GM12878 (cell line): ENCODE results near the gene SCAI. TPM values are rescaled to one million over a fixed set of nuclear protein-coding genes. Genes with fewer than 3 reads are reported as not detected.

Experiments used
- ATAC-seq: fragments of 200-7000 bp; cut with Tn5 transposase; 3 replicates; pipeline ENCODE4 v1.9.1; 2020; ENCODE audit warnings: mild to moderate bottlenecking, moderate library complexity
- BruUV-seq: library from RNA; stranded (reverse); fragments of 400-500 nt; replicated peaks from 2 replicates; lab custom pipeline; 2021; lab: Mats Ljungman, UMichigan
- CTCF ChIA-PET: fragments of 300-600 bp; sonication (Branson Sonifier 250); formaldehyde crosslinking; extraction: SDS; loops from one replicate; lab custom pipeline; 2021; ENCODE audit warnings: inconsistent platforms; lab: Yijun Ruan, JAX
- POLR2A ChIA-PET: fragments of 350-600 bp; formaldehyde crosslinking; extraction: SDS; loops from one replicate; lab custom pipeline; 2021; ENCODE audit warnings: inconsistent platforms; lab: Charles Lee
- RAD21 ChIA-PET: fragments of 300-600 bp; sonication (Branson Sonifier 250); formaldehyde crosslinking; loops from one replicate; lab custom pipeline; 2023; ENCODE audit warnings: antibody characterized with exemption; ENCODE audit not compliant: unreplicated experiment; lab: Charles Lee
- SMC1A ChIA-PET: fragments of 300-600 bp; sonication (Branson Sonifier 250); formaldehyde crosslinking; loops from one replicate; lab custom pipeline; 2023; ENCODE audit not compliant: unreplicated experiment, uncharacterized antibody; lab: Charles Lee
- DNase-seq: peaks from one replicate; pipeline ENCODE4 v3.0.0-alpha.2; 2011; ENCODE audit warnings: low read depth, low spot score
- FAIRE-seq: peaks from 3 replicates; lab custom pipeline; 2011; peaks lifted over from hg19 to GRCh38; lab: Jason Lieb, UNC
- H2AFZ ChIP-seq: 2 replicates; pipeline ENCODE4 v1.6.0; 2011; ENCODE audit warnings: low read depth, low read length, control low read depth; ENCODE audit not compliant: control insufficient read depth
- H3K27ac ChIP-seq: 2 replicates; pipeline ENCODE4 v1.5.1; 2011; ENCODE audit warnings: control low read depth; ENCODE audit not compliant: control insufficient read depth, insufficient read depth
- H3K27me3 ChIP-seq, 2 experiments: replicated peaks in 1 of 2; 2 replicates each; pipeline versions ENCODE4 v1.6.0 to v1.6.1; 2011; ENCODE audit warnings: low read length in 1 of 2; ENCODE audit not compliant: control insufficient read depth in 2 of 2, insufficient read depth in 2 of 2
- H3K36me3 ChIP-seq, 2 experiments: 2 replicates each; pipeline ENCODE4 v1.5.1; 2011; ENCODE audit warnings: low read length in 1 of 2; ENCODE audit not compliant: control insufficient read depth in 2 of 2, insufficient read depth in 2 of 2
- H3K4me1 ChIP-seq: 2 replicates; pipeline ENCODE4 v1.6.1; 2011; ENCODE audit warnings: mild to moderate bottlenecking, low read length, moderate library complexity, mixed read lengths; ENCODE audit not compliant: control insufficient read depth, insufficient read depth
- H3K4me2 ChIP-seq: 2 replicates; pipeline ENCODE4 v1.6.0; 2011; ENCODE audit warnings: control low read depth; ENCODE audit not compliant: control insufficient read depth, insufficient read depth
- H3K4me3 ChIP-seq: fragments of 200-600 bp; sonication (generic); 2 replicates; pipeline ENCODE4 v1.5.1; 2016
- H3K79me2 ChIP-seq: 2 replicates; pipeline ENCODE4 v1.6.0; 2011; ENCODE audit warnings: low read length; ENCODE audit not compliant: control insufficient read depth, insufficient read depth
- H3K9ac ChIP-seq: 2 replicates; pipeline ENCODE4 v1.8.0; 2011; ENCODE audit warnings: low read length, control low read depth, mixed read lengths; ENCODE audit not compliant: control insufficient read depth, insufficient read depth
- H3K9me3 ChIP-seq: replicated peaks from 3 replicates; pipeline ENCODE4 v1.5.1; 2011; ENCODE audit warnings: mild to moderate bottlenecking, low read length; ENCODE audit not compliant: control insufficient read depth, insufficient read depth
- H4K20me1 ChIP-seq: 2 replicates; pipeline ENCODE4 v1.6.0; 2011; ENCODE audit not compliant: control insufficient read depth, insufficient read depth
- CHD2 ChIP-seq: IDR thresholded peaks from 2 replicates; pipeline ENCODE4 v1.6.1; 2011; ENCODE audit warnings: low read depth, low read length, improper control_type of control experiment, borderline replicate concordance
- HDGF ChIP-seq: fragments of 450-650 bp; IDR thresholded peaks from 2 replicates; pipeline ENCODE4 v1.6.1; 2016; ENCODE audit warnings: antibody characterized with exemption
- HSF1 ChIP-seq: fragments of 150-350 bp; IDR thresholded peaks from 2 replicates; pipeline ENCODE4 v1.6.1; 2014; ENCODE audit warnings: mild to moderate bottlenecking, low read depth, low read length
- KDM1A ChIP-seq: fragments of 200-600 bp; sonication (generic); IDR thresholded peaks from 2 replicates; pipeline ENCODE4 v1.6.1; 2016; ENCODE audit warnings: borderline replicate concordance
- LARP7 ChIP-seq: fragments of 450-650 bp; IDR thresholded peaks from 2 replicates; pipeline ENCODE4 v1.6.1; 2017; ENCODE audit warnings: mild to moderate bottlenecking
- MTA3 ChIP-seq: IDR thresholded peaks from 2 replicates; pipeline ENCODE4 v1.6.1; 2012; ENCODE audit warnings: low read length, inconsistent platforms, borderline replicate concordance
- NFIC ChIP-seq: IDR thresholded peaks from 2 replicates; pipeline ENCODE4 v1.6.1; 2012; ENCODE audit warnings: low read depth, mild to moderate bottlenecking, inconsistent platforms, low read length, moderate library complexity
- RFX5 ChIP-seq: IDR thresholded peaks from 2 replicates; pipeline ENCODE4 v1.6.1; 2011; ENCODE audit warnings: low read depth, low read length, improper control_type of control experiment
- SMAD1 ChIP-seq: fragments of 450-650 bp; IDR thresholded peaks from 2 replicates; pipeline ENCODE4 v1.6.1; 2018; ENCODE audit warnings: mild to moderate bottlenecking, low read depth; ENCODE audit not compliant: partially characterized antibody
- SRF ChIP-seq, 2 experiments: IDR thresholded peaks; 2 replicates each; pipeline ENCODE4 v1.6.1; 2011; ENCODE audit warnings: low read depth in 2 of 2, low read length in 2 of 2, mild to moderate bottlenecking in 1 of 2, moderate library complexity in 1 of 2
- SUPT20H ChIP-seq: IDR thresholded peaks from 2 replicates; pipeline ENCODE4 v1.6.1; 2011; ENCODE audit warnings: low read depth, mild to moderate bottlenecking, low read length, moderate library complexity, borderline replicate concordance; ENCODE audit not compliant: control insufficient read depth
- TCF12 ChIP-seq: IDR thresholded peaks from 2 replicates; pipeline ENCODE4 v1.6.1; 2011; ENCODE audit warnings: low read depth, mild to moderate bottlenecking, low read length
- ZSCAN29 ChIP-seq: fragments of 450-650 bp; IDR thresholded peaks from 2 replicates; pipeline ENCODE4 v1.6.1; 2017; ENCODE audit warnings: mild to moderate bottlenecking, moderate library complexity
- WGBS: methylation state at CpG from one replicate; pipeline ENCODE4 v1.1.6; 2016; ENCODE audit warnings: low lambda C conversion rate; ENCODE audit not compliant: insufficient replicate concordance, insufficient coverage; ENCODE audit errors: missing lambda C conversion rate; 5-methylcytosine and 5-hydroxymethylcytosine counted together
- in situ Hi-C: fragments of 300-500 bp; cut with MboI; formaldehyde crosslinking; loops from 9 replicates; pipeline ENCODE4 v1.14.3; 2018; ENCODE audit warnings: mixed read lengths
- intact Hi-C: fragments of 100-400 bp; cut with micrococcal nuclease; formaldehyde crosslinking; loops from one replicate; pipeline ENCODE4 v1.14.2; 2022; ENCODE audit not compliant: unreplicated experiment
- polyA plus RNA-seq, 11 experiments: library from polyadenylated mRNA; depleted of rRNA in 4 of 11; unstranded in 6 of 11; stranded (reverse) in 5 of 11; fragments of >200 nt; fragmentation: Nextera tagmentation in 4 of 11; fragmentation: Illumina TruSeq in 1 of 11; extraction: Ambion mirVana in 4 of 11; extraction: Trizol in 1 of 11; gene quantifications; 1 replicate in 1 of 11; 2 replicates in 10 of 11; pipeline versions ENCODE4 v1.2.1 to v1.2.3, GENCODE V29; 2011 to 2016; ENCODE audit warnings: inconsistent platforms in 2 of 11, missing spikeins in 2 of 11, low read depth in 1 of 11
- total RNA-seq, 4 experiments: library from RNA; depleted of rRNA in 3 of 4; stranded (reverse); fragments of >200 nt in 3 of 4; fragmentation: Illumina TruSeq in 1 of 4; extraction: Trizol in 1 of 4; gene quantifications; 2 replicates each; pipeline versions ENCODE4 v1.2.1 to v1.2.3, GENCODE V29; 2013 to 2021

SCAI gene
- total and polyA plus RNA-seq, 10 of the 15 experiments (the other 5 are each of a cell fraction or from before 2014, with no cell fraction given), result 0.52 to 8.8 (median 5.1) TPM

- TF ChIP-seq ZSCAN29 (no peak), NFIC (no peak), MTA3 (no peak), SRF (IDR thresholded peaks at IDR 0.05; ENCODE audit: low read depth in 2 of 2, low read length in 2 of 2) (no peak)
Observed at GRCh38 chr9:125003332-125003731, 140.0 kb downstream of the SCAI start (continued).

GRCh38 chr9:124983698-124984097 is 159.6 kb downstream of the SCAI start:
- H3K4me3 ChIP-seq, result no peak overlapping the region
- RAD21 ChIA-PET, result no interaction called here
- intact Hi-C loops, result no loop called here
- H3K4me1 ChIP-seq, result no peaks in the 10 kb centered on the region
- 0 out of 4 replicates have a peak, but pooled peaks cover 0 to 2% of the 10 kb centered on the region in 2 experiments for H3K36me3 ChIP-seq
- H3K27ac ChIP-seq, result no peak overlapping the region
- TF ChIP-seq SUPT20H, result no peak
- no peak for TF ChIP-seq TCF12
- no peak for TF ChIP-seq LARP7
- TF ChIP-seq, all 136 proteins: peak for 0
- ATAC-seq, result no peak
- ChIA-PET CTCF (no interaction called here), POLR2A (no interaction called here), SMC1A (no interaction called here)
- WGBS, result 46% methylated on average over 1 of the region's 1 CpG
- Histone ChIP-seq H3K4me2 (no peak overlapping the region), H3K27me3 (no peaks in the 10 kb centered on the region), H3K79me2 (no peaks in the 10 kb centered on the region), H2AFZ (no peak overlapping the region), H3K9me3 (no peaks in the 10 kb centered on the region), H4K20me1 (no peaks in the 10 kb centered on the region), H3K9ac (no peak overlapping the region)
- no peak for FAIRE-seq
- DNase-seq, result no peak
- BruUV-seq, result no TSS peak
- in situ Hi-C loops, result no loop called here

DNA sequence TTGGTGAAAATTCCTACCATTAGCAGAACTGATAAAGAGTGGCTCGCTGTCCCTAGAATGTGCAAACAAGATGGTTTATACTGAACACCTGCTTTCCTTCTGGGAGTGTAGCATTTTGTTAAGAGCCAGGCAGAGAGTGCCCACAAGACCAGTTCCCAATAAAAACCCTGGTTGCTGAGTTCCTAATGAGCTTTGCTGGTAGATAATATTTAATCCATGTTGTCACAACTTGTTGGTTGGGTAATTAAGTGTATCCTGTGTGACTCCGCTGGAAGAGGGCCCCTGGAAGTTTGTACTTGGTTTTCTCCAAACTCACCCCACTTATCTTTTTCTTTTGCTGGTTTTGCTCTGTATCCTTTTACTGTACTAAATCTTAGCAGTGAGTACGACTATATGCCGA is 162.9 kb downstream of the SCAI start:
- Histone ChIP-seq H3K4me2 (no peak overlapping the region), H3K36me3 (no peaks in the 10 kb centered on the region), H4K20me1 (no peaks in the 10 kb centered on the region), H3K4me1 (no peaks in the 10 kb centered on the region), H3K9me3 (no peaks in the 10 kb centered on the region), H3K4me3 (no peak overlapping the region), H3K79me2 (no peaks in the 10 kb centered on the region), H3K27me3 (no peaks in the 10 kb centered on the region), H3K9ac (no peak overlapping the region), H2AFZ (no peak overlapping the region), H3K27ac (no peak overlapping the region)
- intact Hi-C loops, result no loop called here
- ATAC-seq (no peak), FAIRE-seq (no peak), DNase-seq (no peak)
- no TSS peak for BruUV-seq
- RAD21 ChIA-PET, result no interaction called here
- POLR2A ChIA-PET, result no interaction called here
- 98% methylated on average over 4 of the region's 4 CpGs for WGBS
- CTCF ChIA-PET, result no interaction called here
- TF ChIP-seq SMAD1 (no peak), HDGF (no peak), RFX5 (no peak), KDM1A (no peak), HSF1 (no peak), CHD2 (no peak)
- in situ Hi-C loops, result no loop called here
- SMC1A ChIA-PET, result interaction anchor here (1.0 kb wide), 1 partner anchor 41 kb away, joined by 3 read pairs; no protein-coding TSS in a partner anchor
